Activated effector memory CD4-positive, alpha-beta T cell treated with anti-CD3 and anti-CD28 coated beads, Interleukin-2, amount 50 U/mL, for 16 hours (primary cell): ENCODE results near the gene MT3.
"Not testable (repeated sequence)": the region's sequence is repeated elsewhere in the genome, so short reads cannot be mapped to it uniquely, and the experiment has no call there.

Experiments used
- DNase-seq: peaks from one replicate; pipeline ENCODE4 v3.0.0-alpha.2; 2020

Gene MT3

GRCh38 chr16:56610609-56611111 is 21.3 kb downstream of the MT3 start:
- no peak for DNase-seq

GRCh38 chr16:56611281-56611833 is 22.0 kb downstream of the MT3 start:
- no peak for DNase-seq

DNA sequence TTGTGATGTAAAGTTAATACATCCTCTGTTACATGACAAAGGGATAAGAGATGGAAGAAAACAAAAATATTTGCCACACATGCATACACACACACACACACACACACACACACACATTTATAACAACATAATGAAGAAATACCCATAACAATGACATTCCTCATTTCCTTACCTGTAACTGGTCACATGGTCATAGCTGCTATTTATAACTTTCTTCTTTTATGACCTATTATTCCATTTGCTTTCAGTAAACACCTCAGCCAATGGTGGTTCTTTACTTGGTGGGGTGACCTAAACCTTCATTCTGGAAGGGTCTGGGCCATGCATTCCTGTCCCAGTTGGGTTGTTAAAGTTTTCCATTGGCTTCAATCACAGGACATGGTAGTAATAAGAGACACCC is 24.4 kb downstream of the MT3 start:
- DNase-seq, result no peak

GRCh38 chr16:56614549-56614991 is 25.2 kb downstream of the MT3 start:
- DNase-seq, result no peak

DNA sequence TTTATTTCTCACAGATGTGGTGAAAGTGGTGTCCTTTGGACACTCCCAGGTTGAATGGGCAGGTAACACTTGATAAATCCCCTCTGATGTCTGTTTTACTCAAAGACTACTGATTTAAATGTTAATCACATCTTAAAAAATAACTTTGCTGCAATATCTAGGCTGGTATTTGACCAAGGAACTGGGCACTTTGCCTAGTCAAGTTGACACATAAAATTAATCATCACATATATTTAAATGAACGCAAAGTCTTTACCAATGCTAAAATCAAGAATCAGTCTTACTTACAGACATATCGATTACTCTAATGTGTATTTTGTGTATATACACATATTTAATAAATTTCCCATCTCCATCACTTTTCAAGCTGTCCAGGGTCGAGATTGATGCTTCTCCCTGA is 26.0 kb downstream of the MT3 start:
- DNase-seq, result no peak

DNA sequence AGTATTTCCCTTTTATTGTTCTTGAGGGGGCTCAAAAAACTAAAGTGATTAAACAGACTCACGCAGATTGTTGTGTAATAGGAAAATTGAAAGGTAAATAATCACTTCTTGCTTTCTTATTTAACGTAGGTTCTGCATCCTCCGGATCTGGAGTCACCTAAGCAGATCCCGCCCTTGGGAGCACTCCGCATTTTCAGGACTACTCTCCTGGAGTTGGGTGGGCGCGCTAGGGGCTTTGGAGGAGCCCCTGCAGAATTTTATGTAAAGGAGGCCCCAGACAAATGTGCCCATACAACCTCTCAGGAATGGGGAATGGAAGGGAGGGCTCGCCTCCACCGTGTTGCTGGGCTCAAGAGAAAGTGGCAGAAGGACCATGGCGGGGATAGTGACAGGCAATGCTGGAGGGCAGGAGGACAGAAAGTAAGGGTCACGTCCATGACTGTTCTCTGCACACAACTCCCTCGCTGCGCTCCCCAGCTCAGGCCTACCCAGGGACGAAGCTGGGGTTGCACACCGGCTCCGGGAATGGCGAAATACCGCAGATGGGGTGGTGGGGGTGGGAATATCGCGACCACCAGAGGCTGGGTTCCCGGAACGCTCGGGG is 27.4 kb downstream of the MT3 start:
- no peak for DNase-seq

DNA sequence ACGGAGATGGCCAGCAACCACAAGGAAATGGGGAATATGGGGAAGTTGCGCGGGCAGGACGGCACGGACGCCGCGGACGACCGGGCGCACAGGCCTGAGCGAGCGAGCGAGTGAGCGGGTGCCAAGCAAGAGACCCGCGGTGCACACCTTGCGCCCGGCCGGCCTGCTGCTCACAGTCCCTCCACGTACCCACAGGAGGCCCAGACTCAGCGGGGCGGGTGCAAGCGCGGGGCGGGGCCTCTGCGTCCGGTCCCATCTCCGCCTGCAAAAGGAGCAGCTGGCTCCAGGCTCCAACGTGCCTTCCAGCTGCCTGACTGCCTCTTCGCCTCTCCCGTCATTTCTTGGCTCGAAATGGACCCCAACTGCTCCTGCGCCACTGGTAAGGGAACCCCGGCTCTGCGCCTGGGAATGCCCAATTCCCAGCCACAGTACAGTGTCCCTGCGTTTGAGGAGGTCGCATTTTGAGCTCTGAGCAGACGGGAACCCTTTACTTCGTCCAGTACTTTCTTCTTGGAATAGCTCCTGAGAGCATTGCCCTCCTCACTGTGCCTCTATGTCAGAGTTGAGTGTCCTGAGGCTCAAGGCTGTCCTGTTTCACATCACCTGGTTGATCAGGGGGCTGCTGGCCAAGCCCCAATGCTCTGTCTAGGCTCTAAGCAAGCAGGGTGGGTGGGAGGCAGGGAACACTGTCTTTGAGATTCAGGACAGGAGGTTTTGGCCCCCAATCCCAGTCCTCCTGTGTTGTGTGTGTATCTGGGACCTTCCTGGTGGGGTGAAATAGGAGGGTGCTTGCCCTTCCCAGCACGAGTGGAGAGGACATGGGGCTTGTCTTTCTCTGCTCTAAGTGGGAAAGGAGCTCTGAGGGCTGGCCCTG is 28.1 kb downstream of the MT3 start:
- peak; percentile 85 for DNase-seq

DNA sequence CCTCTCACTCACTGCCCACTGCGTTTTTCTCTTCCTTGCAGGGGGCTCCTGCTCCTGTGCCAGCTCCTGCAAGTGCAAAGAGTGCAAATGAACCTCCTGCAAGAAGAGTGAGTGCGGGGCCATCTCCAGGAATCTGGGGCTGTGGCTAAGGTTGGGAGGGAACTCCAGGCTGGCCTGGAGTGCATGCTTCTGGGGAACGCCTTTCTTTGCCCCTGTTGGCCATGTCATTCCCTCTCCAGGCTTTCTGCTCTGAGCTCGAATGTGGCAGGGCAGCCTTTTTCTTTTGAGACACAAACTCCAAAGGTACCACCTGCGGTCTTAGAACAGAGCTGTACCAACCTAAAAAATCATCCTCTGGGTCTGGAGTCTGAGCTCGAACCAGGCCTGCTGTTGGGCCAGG is 28.8 kb downstream of the MT3 start:
- no peak for DNase-seq

DNA sequence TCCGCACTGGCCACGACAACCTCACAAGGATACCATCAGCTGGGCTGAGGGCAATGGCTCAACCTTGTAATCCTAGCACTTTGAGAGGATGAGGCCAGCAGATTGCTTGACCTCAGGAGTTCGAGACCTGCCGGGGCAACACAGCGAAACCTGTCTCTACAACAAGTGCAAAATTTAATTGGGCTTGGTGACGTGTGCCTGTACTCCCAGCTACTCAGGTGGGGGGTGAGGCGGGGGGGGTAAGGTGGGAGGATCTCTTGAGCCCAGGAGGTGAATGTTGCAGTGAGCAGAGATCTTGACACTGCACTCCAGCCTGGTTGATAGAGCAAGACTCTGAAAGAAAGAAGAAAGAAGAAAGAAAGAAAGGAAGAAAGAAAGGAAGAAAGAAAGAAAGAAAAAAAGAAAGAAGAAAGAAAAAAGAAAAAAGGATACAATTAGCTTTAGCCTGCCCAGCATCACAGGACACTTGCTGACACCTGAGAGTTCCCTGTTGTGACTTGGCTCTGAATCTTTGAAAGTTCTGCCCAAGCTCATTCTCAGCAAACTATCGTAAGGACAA is 31.1 kb downstream of the MT3 start:
- no peak for DNase-seq

- DNase-seq, result not testable (repeated sequence)
Measured at GRCh38 chr16:56621665-56622445, 32.5 kb downstream of the MT3 start.

DNA sequence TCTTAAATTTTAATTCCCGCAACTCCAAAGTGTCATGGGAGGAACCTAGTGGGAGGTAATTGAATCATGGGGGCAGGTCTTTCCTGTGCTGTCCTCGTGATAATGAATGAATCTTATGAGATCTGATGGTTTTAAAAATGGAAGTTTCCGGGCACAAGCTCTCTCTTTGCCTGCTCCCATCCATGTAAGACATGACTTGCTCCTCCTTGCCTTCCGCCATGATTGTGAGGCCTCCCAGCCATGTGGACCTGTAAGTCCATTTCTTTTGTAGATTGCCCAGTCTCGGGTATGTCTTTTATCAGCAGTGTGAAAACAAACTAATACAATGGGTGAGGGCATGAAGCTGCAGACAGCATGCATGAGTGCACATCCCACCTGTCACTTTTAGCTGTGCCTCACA is 33.9 kb downstream of the MT3 start:
- DNase-seq, result not testable (repeated sequence)

DNA sequence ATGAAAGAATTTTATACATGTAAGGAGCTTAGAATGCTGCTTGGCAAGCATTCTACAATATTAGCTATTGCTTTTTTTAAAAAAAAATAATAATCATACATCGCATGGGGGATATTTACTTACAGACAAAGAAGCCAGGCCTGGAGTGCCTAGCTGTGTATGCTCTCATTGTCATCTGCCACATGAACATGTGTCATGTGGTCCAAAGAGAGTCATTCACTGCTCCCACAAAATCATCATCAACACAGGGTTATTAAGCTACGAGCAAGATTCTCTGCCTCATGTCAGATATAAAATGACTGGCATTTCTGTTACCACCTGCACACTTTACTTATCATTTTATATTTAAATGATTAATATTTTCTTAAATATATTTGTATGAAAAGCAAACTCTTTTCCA is 34.3 kb downstream of the MT3 start:
- no peak for DNase-seq

DNA sequence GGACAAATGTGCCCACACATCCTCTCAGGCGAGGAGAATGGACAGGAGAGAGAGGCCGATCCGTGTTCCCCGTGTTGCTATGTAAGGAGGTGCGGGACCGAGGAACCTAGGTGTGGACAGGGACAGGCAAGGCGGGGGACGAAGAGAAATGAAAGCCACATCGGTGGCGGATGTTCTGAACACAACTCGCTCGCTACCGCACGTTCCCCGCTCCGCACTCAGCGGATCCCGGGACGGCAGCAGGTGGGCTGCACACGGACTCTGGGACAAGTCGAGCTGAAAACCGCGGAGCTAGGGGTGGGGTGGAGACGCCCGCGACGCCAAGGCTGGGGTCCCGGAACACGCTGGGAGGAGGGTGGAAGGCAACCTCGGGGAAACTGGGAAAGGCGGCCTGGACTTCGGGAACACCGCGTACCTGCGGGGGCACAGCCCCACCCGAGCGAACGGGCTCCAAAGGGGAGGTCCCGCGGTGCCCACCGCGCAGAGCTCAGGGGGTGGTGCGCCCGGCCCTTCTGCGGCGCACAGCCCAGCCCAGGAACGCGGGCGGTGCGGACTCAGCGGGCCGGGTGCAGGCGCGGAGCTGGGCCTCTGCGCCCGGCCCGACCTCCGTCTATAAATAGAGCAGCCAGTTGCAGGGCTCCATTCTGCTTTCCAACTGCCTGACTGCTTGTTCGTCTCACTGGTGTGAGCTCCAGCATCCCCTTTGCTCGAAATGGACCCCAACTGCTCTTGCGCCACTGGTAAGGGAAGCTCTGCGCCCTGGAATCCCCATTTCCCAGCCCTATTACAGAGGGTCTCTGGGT is 36.0 kb downstream of the MT3 start, which contains the start of gene MT1E:
Gene MT1E, plus strand, starts transcription at position 642 of the 803 bp plus-strand sequence. Its CDS starts 71 bp downstream, at position 713.
- DNase-seq, result peak; percentile 85

DNA sequence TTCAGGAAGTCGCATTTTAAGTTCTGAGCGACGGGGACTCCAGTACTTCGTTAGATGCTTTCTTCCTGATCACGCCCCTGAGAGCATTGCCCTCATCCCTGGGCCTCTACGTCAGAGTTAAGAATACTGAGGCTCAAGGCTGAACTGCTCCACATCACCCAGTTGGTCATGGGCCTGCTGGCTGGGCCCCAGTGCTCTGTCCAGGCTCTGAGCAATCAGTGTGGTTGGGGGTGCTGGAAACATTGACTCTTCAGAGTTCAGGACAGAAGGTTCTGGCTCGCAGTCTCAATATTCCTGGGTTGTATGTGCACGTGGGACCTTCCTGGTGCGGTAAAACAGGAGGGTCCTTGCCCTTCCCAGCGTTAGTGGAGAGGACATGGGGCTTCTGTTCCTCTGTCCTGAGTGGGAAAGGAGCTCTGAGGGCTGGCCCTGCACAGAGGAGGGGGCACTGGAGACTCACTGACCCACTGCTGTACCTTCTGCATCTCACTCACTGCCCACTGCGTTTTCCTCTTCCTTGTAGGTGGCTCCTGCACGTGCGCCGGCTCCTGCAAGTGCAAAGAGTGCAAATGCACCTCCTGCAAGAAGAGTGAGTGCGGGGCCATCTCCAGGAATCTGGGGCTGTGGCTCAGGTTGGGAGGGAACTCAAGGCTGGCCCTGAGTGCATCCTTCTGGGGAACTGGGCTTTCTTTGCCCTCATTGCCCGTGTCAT is 36.8 kb downstream of the MT3 start:
- peak; percentile 48 for DNase-seq

DNA sequence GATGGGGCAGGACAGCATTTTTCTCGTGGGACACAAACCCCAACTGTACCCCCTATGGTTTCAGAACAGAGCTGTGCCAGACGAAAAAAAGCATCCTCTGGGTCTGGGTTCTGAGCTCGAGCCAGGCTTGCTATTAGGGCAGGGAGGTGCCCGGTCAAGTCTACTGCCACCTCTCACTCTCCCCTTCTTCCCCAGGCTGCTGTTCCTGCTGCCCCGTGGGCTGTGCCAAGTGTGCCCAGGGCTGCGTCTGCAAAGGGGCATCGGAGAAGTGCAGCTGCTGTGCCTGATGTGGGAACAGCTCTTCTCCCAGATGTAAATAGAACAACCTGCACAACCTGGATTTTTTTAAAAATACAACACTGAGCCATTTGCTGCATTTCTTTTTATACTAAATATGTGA is 37.4 kb downstream of the MT3 start:
- peak; percentile 36 for DNase-seq

- peak; percentile 50 for DNase-seq
Measured at GRCh38 chr16:56628486-56629350, 39.4 kb downstream of the MT3 start.

DNA sequence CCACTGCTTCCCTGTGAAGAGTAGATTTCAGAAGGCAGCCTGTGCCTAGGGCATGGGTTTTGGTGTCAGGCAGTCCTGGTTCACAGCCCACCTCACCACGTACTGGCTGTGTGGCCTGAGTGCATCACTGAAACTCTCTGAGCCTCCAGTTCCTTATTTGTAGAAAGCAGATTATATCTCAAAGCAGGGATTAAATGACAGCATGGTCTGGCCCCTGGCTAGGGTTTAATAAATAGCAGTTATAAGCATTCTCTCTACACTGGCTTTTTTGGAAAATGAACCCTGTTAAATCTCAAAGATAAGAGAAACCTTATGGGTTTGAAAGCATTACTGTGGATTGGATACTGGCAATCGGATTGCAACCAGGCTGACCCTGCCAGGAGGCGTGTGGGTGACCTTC is 40.2 kb downstream of the MT3 start:
- peak; percentile 17 for DNase-seq

DNA sequence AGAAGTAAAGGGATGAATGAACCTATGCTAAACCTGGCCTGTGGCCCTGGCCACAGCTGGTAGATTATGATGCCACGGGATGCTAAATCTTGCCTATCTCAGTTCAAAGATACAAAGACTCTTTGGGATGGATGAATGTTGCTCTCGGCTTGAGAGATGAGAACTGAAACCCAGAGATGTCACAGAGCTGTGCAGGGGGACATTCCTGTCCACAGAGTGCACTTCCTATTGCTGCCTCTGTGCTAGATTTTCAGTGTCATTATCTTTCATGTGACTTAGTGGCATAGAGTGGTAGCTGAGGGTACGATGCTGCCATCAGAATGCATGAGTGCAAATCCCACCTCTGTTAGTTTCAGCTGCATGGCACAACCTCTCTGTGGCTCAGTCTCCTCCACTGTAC is 40.8 kb downstream of the MT3 start:
- no peak for DNase-seq

DNA sequence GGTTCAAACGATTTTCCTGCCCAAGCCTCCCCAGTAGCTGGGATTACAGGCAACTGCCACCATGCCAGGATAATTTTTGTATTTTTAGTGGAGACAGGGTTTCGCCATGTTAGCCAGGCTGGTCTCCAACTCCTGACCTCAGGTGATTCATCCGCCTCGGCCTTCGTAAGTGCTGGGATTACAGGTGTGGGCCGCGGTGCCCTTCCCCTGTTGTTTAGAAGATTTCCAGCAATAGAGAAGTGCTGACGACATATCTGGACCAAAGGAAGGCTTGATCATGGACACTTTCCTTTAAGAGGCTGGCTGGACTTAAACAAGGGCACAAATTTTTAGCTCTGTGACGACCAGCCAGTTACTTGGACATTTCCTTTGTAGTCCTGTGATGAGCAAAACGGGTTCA is 41.9 kb downstream of the MT3 start:
- DNase-seq, result no peak

- DNase-seq, result no peak
Measured at GRCh38 chr16:56631832-56632155, 42.5 kb downstream of the MT3 start.
